Neuronal stem cell (in vitro differentiated cells): ENCODE data around the gene CUL9. TPM values are rescaled to one million over a fixed set of nuclear protein-coding genes. Genes with fewer than 3 reads are reported as not detected.
A peak's percentile ranks its signal among the peaks of the same experiment; 100 is the strongest.
"Not testable (repeated sequence)": the region's sequence is repeated elsewhere in the genome, so short reads cannot be mapped to it uniquely, and the experiment has no call there.

Experiments
- DNase-seq: peaks from one replicate; pipeline ENCODE4 v3.0.0-alpha.2; 2013; ENCODE audit warnings: low spot score
- H2AFZ ChIP-seq: one replicate; pipeline ENCODE4 v1.6.1; 2013; ENCODE audit warnings: mild to moderate bottlenecking, low read length, inconsistent platforms
- H2AK5ac ChIP-seq: 2 replicates; pipeline ENCODE4 v1.6.1; 2013; ENCODE audit warnings: low read depth, mild to moderate bottlenecking, inconsistent platforms, low read length, moderate library complexity, mixed read lengths
- H2BK120ac ChIP-seq: 2 replicates; pipeline ENCODE4 v1.6.1; 2013; ENCODE audit warnings: low read depth, mild to moderate bottlenecking, inconsistent platforms, low read length, moderate library complexity, mixed read lengths
- H2BK12ac ChIP-seq: one replicate; pipeline ENCODE4 v1.6.1; 2013; ENCODE audit warnings: low read length, inconsistent platforms
- H2BK15ac ChIP-seq: 2 replicates; pipeline ENCODE4 v1.6.1; 2013; ENCODE audit warnings: mild to moderate bottlenecking, low read length, inconsistent platforms, mixed read lengths
- H2BK5ac ChIP-seq: one replicate; pipeline ENCODE4 v1.6.1; 2013; ENCODE audit warnings: inconsistent platforms, mild to moderate bottlenecking, low read length, moderate library complexity
- H3K14ac ChIP-seq: one replicate; pipeline ENCODE4 v1.6.1; 2013; ENCODE audit warnings: low read length, inconsistent platforms
- H3K18ac ChIP-seq: 2 replicates; pipeline ENCODE4 v1.6.1; 2013; ENCODE audit warnings: low read length, inconsistent platforms
- H3K23ac ChIP-seq: 2 replicates; pipeline ENCODE4 v1.6.1; 2013; ENCODE audit warnings: low read depth, mild to moderate bottlenecking, mixed read lengths, low read length, inconsistent platforms; ENCODE audit not compliant: poor library complexity
- H3K27ac ChIP-seq: replicated peaks from 3 replicates; pipeline ENCODE4 v1.5.1; 2013; ENCODE audit warnings: low read length, inconsistent platforms
- H3K27me3 ChIP-seq, 3 experiments: 2 replicates each; pipeline ENCODE4 v1.6.1; 2013; ENCODE audit warnings: low read length in 3 of 3, mild to moderate bottlenecking in 2 of 3, inconsistent platforms in 1 of 3, low read depth in 1 of 3, mixed read lengths in 1 of 3, moderate library complexity in 1 of 3; ENCODE audit not compliant: control insufficient read depth in 3 of 3, insufficient read depth in 3 of 3
- H3K36me3 ChIP-seq, 2 donors: replicated peaks in 1 of 2; 2 replicates each; pipeline ENCODE4 v1.6.1; 2013; ENCODE audit warnings: low read length in 2 of 2; ENCODE audit not compliant: control insufficient read depth in 2 of 2, insufficient read depth in 2 of 2
- H3K4ac ChIP-seq: 2 replicates; pipeline ENCODE4 v1.6.1; 2013; ENCODE audit warnings: inconsistent platforms, mild to moderate bottlenecking, low read length, moderate library complexity
- H3K4me1 ChIP-seq, 2 donors: 1 replicate in 1 of 2; 2 replicates in 1 of 2; pipeline ENCODE4 v1.6.1; 2013; ENCODE audit warnings: low read length in 2 of 2, low read depth in 1 of 2; ENCODE audit not compliant: control insufficient read depth in 2 of 2, insufficient read depth in 1 of 2
- H3K4me2 ChIP-seq: one replicate; pipeline ENCODE4 v1.6.1; 2013; ENCODE audit warnings: mild to moderate bottlenecking, low read length, inconsistent platforms; ENCODE audit not compliant: insufficient read depth, poor library complexity, severe bottlenecking
- H3K4me3 ChIP-seq, 2 donors: 2 replicates each; pipeline ENCODE4 v1.5.1; 2013; ENCODE audit warnings: low read length in 2 of 2, mild to moderate bottlenecking in 2 of 2, inconsistent platforms in 1 of 2, moderate library complexity in 1 of 2
- H3K79me1 ChIP-seq: one replicate; pipeline ENCODE4 v1.6.1; 2013; ENCODE audit warnings: low read depth, mild to moderate bottlenecking, inconsistent platforms, low read length, moderate library complexity
- H3K9ac ChIP-seq: one replicate; pipeline ENCODE4 v1.6.1; 2013; ENCODE audit warnings: mild to moderate bottlenecking, low read depth, low read length, inconsistent platforms; ENCODE audit not compliant: poor library complexity
- H3K9me3 ChIP-seq, 2 donors: replicated peaks in 1 of 2; 2 replicates each; pipeline versions ENCODE3 to v1.6.1; 2013; ENCODE audit warnings: low read length in 2 of 2, mild to moderate bottlenecking in 2 of 2, inconsistent platforms in 1 of 2, low read depth in 1 of 2, mixed read lengths in 1 of 2, moderate library complexity in 1 of 2; ENCODE audit not compliant: control insufficient read depth in 2 of 2, insufficient read depth in 1 of 2
- H4K8ac ChIP-seq: one replicate; pipeline ENCODE4 v1.6.1; 2013; ENCODE audit warnings: low read depth, mild to moderate bottlenecking, inconsistent platforms, low read length, moderate library complexity
- H4K91ac ChIP-seq: one replicate; pipeline ENCODE4 v1.6.1; 2013; ENCODE audit warnings: low read length, low read depth, mild to moderate bottlenecking, inconsistent platforms; ENCODE audit not compliant: poor library complexity
- WGBS, 2 donors: extraction: QIAGEN DNeasy Blood & Tissue Kit; methylation state at CpG; one replicate each; pipeline ENCODE4 v1.1.7; 2013; ENCODE audit warnings: missing lambda C conversion rate in 2 of 2, mixed read lengths in 1 of 2; ENCODE audit not compliant: insufficient read length in 2 of 2, insufficient replicate concordance in 1 of 2; ENCODE audit errors: extremely low coverage in 2 of 2; 5-methylcytosine and 5-hydroxymethylcytosine counted together
- polyA plus RNA-seq, 2 experiments: library from polyadenylated mRNA; stranded (reverse); fragments of 200-250 nt; gene quantifications; one replicate each; pipeline ENCODE4 v1.2.3, GENCODE V29; 2013

The CUL9 gene
- 10.3 TPM for polyA plus RNA-seq (2013, experiment 1 of 2)
- 11.1 TPM for polyA plus RNA-seq (2013, experiment 2 of 2)

DNA sequence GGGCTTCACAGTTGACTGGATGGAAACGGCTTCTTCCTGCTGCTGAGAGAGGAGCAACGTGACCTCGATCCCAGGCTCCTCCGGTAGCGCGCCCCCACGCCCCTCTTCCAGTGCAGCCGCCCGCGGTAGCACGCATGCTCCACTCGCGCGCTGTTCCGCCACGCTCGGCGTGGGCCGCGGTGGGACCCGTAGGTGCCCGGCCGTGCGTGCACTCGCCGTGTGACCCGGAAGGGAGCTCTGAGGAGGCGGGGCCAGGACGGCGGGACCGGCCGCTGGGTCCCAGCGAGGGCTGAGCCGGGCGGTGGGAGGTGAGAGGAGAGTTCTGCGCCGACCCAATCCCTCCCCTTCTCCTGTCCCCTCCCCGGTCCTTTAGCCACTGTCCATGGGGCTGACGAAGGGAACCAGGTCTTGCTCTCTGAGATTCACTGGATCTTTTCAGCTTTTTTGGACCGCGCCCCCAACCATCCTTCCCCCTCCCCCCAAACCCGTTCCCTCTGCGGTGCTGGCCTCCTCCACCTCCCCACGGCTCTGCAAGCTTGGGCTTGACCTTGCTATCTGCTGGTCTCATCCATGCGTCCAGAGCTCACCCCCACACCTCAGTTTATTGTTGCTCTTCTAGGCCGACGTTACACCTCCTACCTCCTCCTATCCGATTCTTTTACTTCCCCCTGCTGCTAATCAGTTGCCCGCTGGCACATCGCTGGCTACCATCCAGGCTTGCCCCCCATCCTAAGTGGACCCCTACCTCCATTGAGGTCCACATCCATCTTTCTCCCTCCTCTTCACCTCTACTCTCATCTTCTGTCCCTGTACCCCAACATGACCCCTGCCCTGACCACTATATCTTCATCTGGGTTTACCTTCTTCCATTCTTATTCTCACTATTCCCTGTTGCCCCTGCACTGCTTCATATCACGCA lies at the start of gene CUL9:
TSS of gene CUL9 (plus strand) at position 255 of the 919 bp plus-strand sequence. CDS start 2,115 bp downstream, outside the sequence.
- Histone ChIP-seq H3K4me1 (peaks cover 7 to 10% of the 10 kb centered on the region in 2 donors), H2BK120ac (no peak within 1 kb of the TSS), H3K18ac (peak within 1 kb of the TSS; percentile 87), H3K79me1 (no peaks in the 10 kb centered on the region), H2AFZ (peak within 1 kb of the TSS; percentile 88), H3K9me3 (peaks cover 0 to 3% of the 10 kb centered on the region in 2 donors), H2BK12ac (no peak within 1 kb of the TSS), H3K23ac (peak within 1 kb of the TSS; percentile 87), H3K14ac (peak within 1 kb of the TSS; percentile 92), H3K9ac (peak within 1 kb of the TSS; percentile 98), H3K4me3 (peak within 1 kb of the TSS; percentile 55 to 85), H3K27ac (no peak within 1 kb of the TSS), H2BK15ac (no peak within 1 kb of the TSS), H3K4me2 (peak within 1 kb of the TSS; percentile 81), H2AK5ac (peak within 1 kb of the TSS; percentile 24), H4K91ac (no peak within 1 kb of the TSS), H2BK5ac (peak within 1 kb of the TSS; percentile 84), H3K36me3 (peaks cover 29 to 66% of the 10 kb centered on the region in 2 donors), H4K8ac (peak within 1 kb of the TSS; percentile 93), H3K4ac (no peak within 1 kb of the TSS), H3K27me3 (no peaks in the 10 kb centered on the region)
- peak; percentile 55 for DNase-seq
- no CpG with 5 or more reads among the region's 51 CpGs for WGBS, 2 donors

DNA sequence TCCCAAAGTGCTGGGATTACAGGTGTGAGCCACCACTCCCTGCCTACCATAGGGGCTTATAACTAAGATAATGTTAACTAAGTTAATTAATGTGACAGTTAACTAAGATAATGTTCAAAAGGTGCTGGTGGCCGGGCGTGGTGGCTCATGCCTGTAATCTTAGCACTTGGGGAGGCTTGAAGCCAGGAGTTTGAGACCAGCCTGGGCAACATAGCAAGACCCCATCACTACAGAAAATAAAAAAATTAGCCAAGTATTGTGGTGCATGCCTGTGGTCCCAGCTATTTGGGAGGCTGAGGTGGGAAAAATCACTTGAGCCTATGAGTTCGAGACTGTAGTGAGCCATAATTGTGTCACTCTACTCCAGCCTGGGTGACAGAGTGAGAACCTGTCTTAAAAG lies 43.7 kb upstream of the CUL9 start:
- Histone ChIP-seq H3K27ac (no peak overlapping the region), H3K4me3 (no peak overlapping the region)

GRCh38 chr6:43139973-43140372 lies 42.0 kb upstream of the CUL9 start:
- not testable (repeated sequence) for H3K23ac ChIP-seq, H2BK5ac ChIP-seq, H2AK5ac ChIP-seq, H2BK120ac ChIP-seq, H3K4me2 ChIP-seq, DNase-seq, H3K14ac ChIP-seq, H2AFZ ChIP-seq, H4K91ac ChIP-seq, H3K9me3 ChIP-seq, H3K27ac ChIP-seq, H3K4me1 ChIP-seq, H3K79me1 ChIP-seq, H3K4me3 ChIP-seq, H3K18ac ChIP-seq, H3K9ac ChIP-seq, H3K4ac ChIP-seq, H2BK15ac ChIP-seq, H3K27me3 ChIP-seq, H4K8ac ChIP-seq, H2BK12ac ChIP-seq
- peaks cover 19 to 25% of the 10 kb centered on the region in 2 donors for H3K36me3 ChIP-seq
- no CpG with 5 or more reads among the region's 11 CpGs for WGBS, 2 donors

More for the DNA sequence above, 43.7 kb upstream of the CUL9 start:
- H3K4ac ChIP-seq = no peak overlapping the region
- no peak overlapping the region for H2BK15ac ChIP-seq
- H2AK5ac ChIP-seq = no peak overlapping the region
- H3K4me2 ChIP-seq = no peak overlapping the region
- no peaks in the 10 kb centered on the region for H3K9me3 ChIP-seq
- no CpG with 5 or more reads among the region's 3 CpGs for WGBS, 2 donors
- H3K14ac ChIP-seq = no peak overlapping the region
- no peak overlapping the region for H3K9ac ChIP-seq
- DNase-seq = no peak
- no peak overlapping the region for H3K18ac ChIP-seq
- H3K4me1 ChIP-seq = peaks cover 3 to 4% of the 10 kb centered on the region in 2 donors
- H3K79me1 ChIP-seq = peaks cover 5% of the 10 kb centered on the region
- H4K8ac ChIP-seq = no peak overlapping the region
- H3K36me3 ChIP-seq = peaks cover 14 to 25% of the 10 kb centered on the region in 2 donors
- no peak overlapping the region for H2AFZ ChIP-seq
- no peak overlapping the region for H2BK120ac ChIP-seq
- H3K27me3 ChIP-seq = no peaks in the 10 kb centered on the region
- no peak overlapping the region for H2BK5ac ChIP-seq
- H3K23ac ChIP-seq = no peak overlapping the region
- H2BK12ac ChIP-seq = no peak overlapping the region
- H4K91ac ChIP-seq = no peak overlapping the region

DNA sequence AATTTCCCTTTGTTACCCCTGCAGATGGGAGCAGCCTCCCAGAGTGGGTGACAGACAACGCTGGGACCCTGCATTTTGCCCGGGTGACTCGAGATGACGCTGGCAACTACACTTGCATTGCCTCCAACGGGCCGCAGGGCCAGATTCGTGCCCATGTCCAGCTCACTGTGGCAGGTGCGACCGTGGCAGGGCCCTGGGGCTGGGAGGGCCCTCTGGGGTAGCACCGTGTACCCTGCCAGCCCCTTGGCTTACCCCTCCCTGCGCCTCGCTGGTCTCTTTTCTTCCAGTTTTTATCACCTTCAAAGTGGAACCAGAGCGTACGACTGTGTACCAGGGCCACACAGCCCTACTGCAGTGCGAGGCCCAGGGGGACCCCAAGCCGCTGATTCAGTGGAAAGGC lies 40.4 kb upstream of the CUL9 start:
- Histone ChIP-seq H3K4me3 (no peak overlapping the region), H3K9me3 (no peaks in the 10 kb centered on the region), H3K36me3 (peaks cover 25 to 36% of the 10 kb centered on the region in 2 donors), H3K79me1 (no peaks in the 10 kb centered on the region), H3K14ac (no peak overlapping the region), H3K9ac (peak overlapping the region; percentile 34), H3K23ac (peak overlapping the region; percentile 46), H2BK15ac (no peak overlapping the region), H2AFZ (no peak overlapping the region), H2BK120ac (no peak overlapping the region), H3K27me3 (no peaks in the 10 kb centered on the region), H3K4ac (no peak overlapping the region), H2AK5ac (no peak overlapping the region), H3K4me1 (peaks cover 5 to 7% of the 10 kb centered on the region in 2 donors), H3K4me2 (no peak overlapping the region), H3K27ac (no peak overlapping the region), H4K8ac (no peak overlapping the region), H2BK5ac (no peak overlapping the region), H3K18ac (no peak overlapping the region), H2BK12ac (no peak overlapping the region), H4K91ac (no peak overlapping the region)
- WGBS, 2 donors = no CpG with 5 or more reads among the region's 16 CpGs
- no peak for DNase-seq
